Tibial artery (tissue), 4 donors: ENCODE results near the gene LRPAP1.
"Not testable (repeated sequence)": the region's sequence is repeated elsewhere in the genome, so short reads cannot be mapped to it uniquely, and the experiment has no call there.

Experiments used
- DNase-seq, 2 donors: peaks; one replicate each; pipeline ENCODE4 v3.0.0-alpha.2; 2019
- H3K27ac ChIP-seq, 2 donors: fragments of 200-600 bp; sonication (generic) in 1 of 2; 1 replicate in 1 of 2; 2 replicates in 1 of 2; pipeline ENCODE4 v1.5.1; 2018 to 2019; ENCODE audit warnings: mild to moderate bottlenecking in 1 of 2
- H3K27me3 ChIP-seq, 2 donors: fragments of 200-600 bp; sonication (generic) in 1 of 2; one replicate each; pipeline versions ENCODE4 v1.5.1 to v1.6.0; 2016 to 2019
- H3K36me3 ChIP-seq, 3 donors: fragments of 200-600 bp; sonication (generic) in 2 of 3; one replicate each; pipeline ENCODE4 v1.5.1; 2016 to 2019; ENCODE audit warnings: mild to moderate bottlenecking in 2 of 3
- H3K4me1 ChIP-seq, 4 donors: fragments of 200-600 bp; sonication (generic) in 2 of 4; 1 replicate in 3 of 4; 2 replicates in 1 of 4; pipeline ENCODE4 v1.5.1; 2016 to 2019
- H3K4me3 ChIP-seq, 2 donors: fragments of 200-600 bp; sonication (generic) in 1 of 2; 1 replicate in 1 of 2; 2 replicates in 1 of 2; pipeline ENCODE4 v1.5.1; 2018 to 2019; ENCODE audit warnings: mild to moderate bottlenecking in 2 of 2
- H3K9me3 ChIP-seq, 3 donors: fragments of 200-600 bp; sonication (generic) in 1 of 3; one replicate each; pipeline ENCODE4 v1.5.1; 2016 to 2019
- intact Hi-C: fragments of 100-400 bp; cut with DNase I; formaldehyde crosslinking; loops from one replicate; pipeline ENCODE4 v1.15.0; 2023; ENCODE audit warnings: low total_unique reads
- TF ChIP-seq, protein P1 (sequence below), 2 experiments: fragments of 200-600 bp in 1 of 2; fragments of 450-650 bp in 1 of 2; IDR thresholded peaks; one replicate each; pipeline ENCODE4 v1.5.1; 2017 to 2019; ENCODE audit warnings: antibody characterized with exemption in 2 of 2, mild to moderate bottlenecking in 1 of 2, moderate library complexity in 1 of 2

The LRPAP1 gene, protein sequence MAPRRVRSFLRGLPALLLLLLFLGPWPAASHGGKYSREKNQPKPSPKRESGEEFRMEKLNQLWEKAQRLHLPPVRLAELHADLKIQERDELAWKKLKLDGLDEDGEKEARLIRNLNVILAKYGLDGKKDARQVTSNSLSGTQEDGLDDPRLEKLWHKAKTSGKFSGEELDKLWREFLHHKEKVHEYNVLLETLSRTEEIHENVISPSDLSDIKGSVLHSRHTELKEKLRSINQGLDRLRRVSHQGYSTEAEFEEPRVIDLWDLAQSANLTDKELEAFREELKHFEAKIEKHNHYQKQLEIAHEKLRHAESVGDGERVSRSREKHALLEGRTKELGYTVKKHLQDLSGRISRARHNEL

DNA sequence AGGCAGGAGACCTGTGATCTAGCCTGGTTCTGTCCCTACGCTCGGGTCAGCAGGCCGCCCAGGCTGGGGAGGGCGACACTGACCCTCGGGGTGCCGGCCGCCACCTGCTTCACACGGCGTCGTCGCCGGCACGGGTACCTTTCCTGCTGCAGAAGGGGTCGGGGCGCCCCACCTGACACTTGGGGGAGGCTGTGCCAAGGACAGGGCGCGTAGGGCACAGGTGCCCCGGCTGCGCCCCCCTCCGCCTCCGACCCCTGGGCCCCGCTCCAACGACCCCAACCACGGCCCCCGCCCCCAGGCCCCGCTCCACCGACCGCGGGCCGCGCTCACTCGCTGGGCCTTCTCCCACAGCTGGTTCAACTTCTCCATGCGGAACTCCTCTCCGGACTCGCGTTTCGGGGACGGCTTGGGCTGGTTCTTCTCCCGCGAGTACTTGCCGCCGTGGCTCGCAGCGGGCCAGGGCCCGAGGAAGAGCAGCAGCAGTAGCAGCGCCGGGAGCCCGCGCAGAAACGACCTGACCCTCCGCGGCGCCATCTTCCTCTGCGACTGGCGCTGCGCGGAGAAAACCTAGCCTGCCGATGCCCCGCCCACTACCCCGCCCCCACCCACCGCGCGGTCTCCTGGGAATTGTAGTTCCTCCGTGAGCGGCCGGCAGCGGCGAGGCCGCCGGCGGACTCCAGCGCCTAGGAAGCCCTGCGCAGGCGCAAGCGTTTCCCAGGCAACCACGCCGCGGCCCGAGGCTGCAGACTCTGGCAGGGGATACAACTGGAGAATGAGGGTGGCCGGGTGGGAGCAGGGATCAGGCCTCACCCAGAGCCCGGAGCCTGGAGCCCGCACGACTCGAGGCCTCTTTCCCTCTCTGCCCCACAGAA is at the start of gene LRPAP1:
Gene LRPAP1, minus strand, starts transcription at position 544 of the 872 bp plus-strand sequence. Its CDS starts 10 bp downstream, at position 534.
- H3K4me3 ChIP-seq = peak within 1 kb of the TSS; percentile 83 to 87
- H3K27me3 ChIP-seq = no peaks in the 10 kb centered on the region
- H3K4me1 ChIP-seq = peaks cover 0 to 29% (median 25%) of the 10 kb centered on the region in 4 donors
- H3K9me3 ChIP-seq = no peaks in the 10 kb centered on the region
- peak within 1 kb of the TSS; percentile 70 to 79 for H3K27ac ChIP-seq
- intact Hi-C loops = no loop called here
- H3K36me3 ChIP-seq = peaks cover 0 to 23% (median 11%) of the 10 kb centered on the region in 3 donors
- DNase-seq = peak; percentile 89 to 93
- TF ChIP-seq, protein P1, sequence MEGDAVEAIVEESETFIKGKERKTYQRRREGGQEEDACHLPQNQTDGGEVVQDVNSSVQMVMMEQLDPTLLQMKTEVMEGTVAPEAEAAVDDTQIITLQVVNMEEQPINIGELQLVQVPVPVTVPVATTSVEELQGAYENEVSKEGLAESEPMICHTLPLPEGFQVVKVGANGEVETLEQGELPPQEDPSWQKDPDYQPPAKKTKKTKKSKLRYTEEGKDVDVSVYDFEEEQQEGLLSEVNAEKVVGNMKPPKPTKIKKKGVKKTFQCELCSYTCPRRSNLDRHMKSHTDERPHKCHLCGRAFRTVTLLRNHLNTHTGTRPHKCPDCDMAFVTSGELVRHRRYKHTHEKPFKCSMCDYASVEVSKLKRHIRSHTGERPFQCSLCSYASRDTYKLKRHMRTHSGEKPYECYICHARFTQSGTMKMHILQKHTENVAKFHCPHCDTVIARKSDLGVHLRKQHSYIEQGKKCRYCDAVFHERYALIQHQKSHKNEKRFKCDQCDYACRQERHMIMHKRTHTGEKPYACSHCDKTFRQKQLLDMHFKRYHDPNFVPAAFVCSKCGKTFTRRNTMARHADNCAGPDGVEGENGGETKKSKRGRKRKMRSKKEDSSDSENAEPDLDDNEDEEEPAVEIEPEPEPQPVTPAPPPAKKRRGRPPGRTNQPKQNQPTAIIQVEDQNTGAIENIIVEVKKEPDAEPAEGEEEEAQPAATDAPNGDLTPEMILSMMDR (IDR thresholded peaks at IDR 0.05) = no peak

DNA sequence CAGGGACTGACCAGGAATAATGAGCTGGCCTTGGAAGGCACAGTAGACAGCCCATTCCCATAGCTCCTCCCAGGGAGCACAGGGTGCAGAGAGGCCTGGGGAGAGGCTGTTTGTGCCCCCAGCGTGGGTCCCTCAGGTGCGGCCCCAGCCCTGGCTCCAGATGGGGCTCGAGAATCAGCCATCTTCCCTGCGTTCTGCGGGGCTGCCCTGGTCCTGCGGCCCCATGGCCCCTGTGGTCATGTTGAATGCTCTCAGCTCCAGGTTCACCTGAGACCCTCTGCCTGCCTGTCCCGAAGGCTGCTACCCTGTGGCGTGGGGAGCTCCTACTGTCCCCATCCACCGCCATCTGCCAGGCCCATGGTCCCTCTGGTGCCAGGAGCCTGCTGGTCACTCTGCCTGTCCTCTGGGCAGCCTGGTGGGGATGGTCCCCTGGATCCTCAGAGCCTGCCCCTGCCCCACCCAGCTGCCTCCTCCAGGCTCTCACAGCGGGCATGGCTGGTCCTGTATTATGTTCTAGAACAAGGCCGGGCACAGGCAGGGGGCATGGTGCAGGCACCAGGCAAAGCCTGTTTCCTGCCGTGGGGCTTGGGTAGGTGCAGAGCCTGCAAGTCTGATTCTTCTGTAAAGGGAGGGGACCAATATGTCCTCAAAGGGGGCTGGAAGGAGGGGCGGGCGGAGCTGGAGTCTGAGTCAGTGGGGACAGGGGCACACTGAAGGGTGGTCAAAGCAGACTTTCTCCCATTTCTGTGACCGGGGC is 49.3 kb upstream of the LRPAP1 start:
- intact Hi-C loops = not testable (repeated sequence)

DNA sequence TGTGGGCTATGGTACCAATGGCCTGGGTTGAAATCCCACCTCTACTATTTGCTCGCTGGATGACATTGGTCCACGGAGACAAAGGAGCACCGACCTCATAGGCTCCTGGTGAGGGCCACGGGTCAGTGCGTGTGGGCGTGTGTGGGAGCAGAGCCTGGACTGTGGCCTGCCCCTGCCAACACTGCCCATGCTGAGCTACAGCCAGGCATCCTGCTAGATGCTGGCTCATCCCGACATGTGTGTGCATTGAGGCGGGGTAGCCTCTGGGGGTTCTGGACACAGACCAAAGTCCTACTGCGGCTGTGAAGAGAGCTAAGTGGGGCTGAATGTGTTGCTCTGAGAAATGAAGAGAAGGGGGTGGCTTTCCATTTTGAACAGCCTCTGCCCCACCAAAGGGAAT is 48.6 kb upstream of the LRPAP1 start:
- Histone ChIP-seq H3K27me3 (peaks cover 0 to 10% of the 10 kb centered on the region in 2 donors), H3K4me1 (peaks cover 0 to 10% (median 0%) of the 10 kb centered on the region in 4 donors)
- DNase-seq = peak in 1 of 2 donors; percentile 15
- H3K27ac ChIP-seq, H3K9me3 ChIP-seq, intact Hi-C loops, H3K36me3 ChIP-seq, H3K4me3 ChIP-seq: not testable (repeated sequence)

More for the DNA sequence above, 49.3 kb upstream of the LRPAP1 start:
- H3K27ac ChIP-seq, H3K4me1 ChIP-seq, H3K4me3 ChIP-seq, H3K27me3 ChIP-seq, H3K9me3 ChIP-seq, H3K36me3 ChIP-seq: not testable (repeated sequence)
- peak in 1 of 2 donors; percentile 42 for DNase-seq

DNA sequence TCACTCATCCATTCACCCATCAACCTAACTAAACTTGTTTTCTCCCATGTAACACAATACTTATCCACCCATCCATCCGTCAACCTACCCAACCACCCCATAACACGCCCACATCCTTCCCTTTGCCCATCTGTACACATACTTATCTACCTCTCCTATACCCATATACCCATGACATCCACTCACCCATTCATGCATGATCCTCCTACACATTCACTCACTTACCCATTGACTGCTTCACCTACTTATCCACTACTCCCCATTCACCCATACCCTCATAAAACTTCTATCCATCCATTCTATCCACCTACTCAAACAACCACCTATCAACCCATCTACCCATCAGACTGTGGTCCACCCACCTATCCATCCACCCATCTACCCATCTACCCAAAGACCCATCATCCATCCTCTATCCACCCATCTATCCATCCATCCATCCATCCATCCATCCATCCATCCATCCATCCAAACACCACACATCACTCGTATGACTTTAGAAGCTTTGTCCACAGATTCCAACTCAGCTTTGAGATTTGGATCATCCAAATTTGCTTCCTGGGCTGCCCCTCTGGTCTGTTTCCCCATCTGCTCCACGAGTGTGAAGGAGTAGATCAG is 46.4 kb upstream of the LRPAP1 start:
- Histone ChIP-seq H3K27me3 (peaks cover 0 to 10% of the 10 kb centered on the region in 2 donors), H3K4me1 (peaks cover 0 to 10% (median 0%) of the 10 kb centered on the region in 4 donors)
- H3K27ac ChIP-seq, H3K4me3 ChIP-seq, H3K9me3 ChIP-seq, intact Hi-C loops, H3K36me3 ChIP-seq, DNase-seq: not testable (repeated sequence)

DNA sequence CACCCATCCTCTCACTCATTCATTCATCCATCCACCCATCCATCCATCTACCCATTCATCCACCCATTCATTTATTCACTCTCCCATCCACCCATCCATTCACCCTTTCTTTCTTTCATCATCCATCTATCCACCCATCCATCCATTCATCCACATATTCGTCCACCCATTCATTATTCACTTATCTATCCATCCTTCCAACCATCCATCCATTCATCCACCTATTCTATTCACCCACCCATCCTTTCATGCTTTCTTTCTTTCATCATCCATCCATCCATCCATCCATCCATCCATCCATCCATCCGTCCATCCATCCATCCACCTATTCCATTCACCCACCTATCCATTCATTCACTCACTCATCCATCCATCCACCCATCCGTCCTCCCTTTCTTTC is 45.8 kb upstream of the LRPAP1 start:
- H3K27ac ChIP-seq, DNase-seq, H3K9me3 ChIP-seq, H3K4me3 ChIP-seq, H3K36me3 ChIP-seq, intact Hi-C loops: not testable (repeated sequence)
- peaks cover 0 to 10% of the 10 kb centered on the region in 2 donors for H3K27me3 ChIP-seq
- H3K4me1 ChIP-seq = peaks cover 0 to 10% (median 0%) of the 10 kb centered on the region in 4 donors

DNA sequence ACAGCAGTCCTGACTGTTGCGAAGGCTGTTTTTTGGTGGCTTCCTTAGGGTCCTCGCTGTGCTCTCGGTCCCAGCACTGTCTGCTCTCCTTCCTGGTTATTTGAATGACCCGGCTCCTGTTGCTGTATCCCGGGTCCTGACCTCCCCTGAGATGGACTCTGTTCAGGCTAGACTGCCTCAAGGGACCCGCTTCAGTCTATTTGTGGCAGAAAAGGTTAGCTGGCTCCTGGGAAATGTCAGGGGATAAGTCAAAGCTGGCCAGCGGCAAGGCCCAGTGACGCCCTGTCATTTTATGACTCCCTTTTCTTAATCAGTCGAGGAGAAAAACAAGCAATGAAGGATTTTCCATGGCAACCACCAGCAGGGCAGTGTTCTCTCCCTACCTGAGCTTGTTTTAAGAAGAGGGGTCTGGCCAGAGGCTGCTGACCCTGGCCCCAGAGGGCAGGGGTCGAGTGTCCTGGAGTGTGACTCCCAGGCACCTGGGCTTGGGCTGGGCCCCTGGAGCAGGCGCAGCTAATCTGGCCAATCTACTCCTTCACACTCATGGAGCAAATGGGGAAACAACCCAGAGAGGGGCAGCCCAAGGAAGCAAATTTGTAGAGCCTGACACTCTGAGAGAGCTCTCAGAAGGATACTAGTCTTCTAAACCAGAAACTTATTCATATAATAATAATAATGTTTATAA is 45.1 kb upstream of the LRPAP1 start:
- Histone ChIP-seq H3K27me3 (peaks cover 0 to 10% of the 10 kb centered on the region in 2 donors), H3K4me1 (peaks cover 0 to 10% (median 0%) of the 10 kb centered on the region in 4 donors)
- H3K4me3 ChIP-seq, H3K9me3 ChIP-seq, H3K27ac ChIP-seq, intact Hi-C loops, H3K36me3 ChIP-seq, DNase-seq: not testable (repeated sequence)

DNA sequence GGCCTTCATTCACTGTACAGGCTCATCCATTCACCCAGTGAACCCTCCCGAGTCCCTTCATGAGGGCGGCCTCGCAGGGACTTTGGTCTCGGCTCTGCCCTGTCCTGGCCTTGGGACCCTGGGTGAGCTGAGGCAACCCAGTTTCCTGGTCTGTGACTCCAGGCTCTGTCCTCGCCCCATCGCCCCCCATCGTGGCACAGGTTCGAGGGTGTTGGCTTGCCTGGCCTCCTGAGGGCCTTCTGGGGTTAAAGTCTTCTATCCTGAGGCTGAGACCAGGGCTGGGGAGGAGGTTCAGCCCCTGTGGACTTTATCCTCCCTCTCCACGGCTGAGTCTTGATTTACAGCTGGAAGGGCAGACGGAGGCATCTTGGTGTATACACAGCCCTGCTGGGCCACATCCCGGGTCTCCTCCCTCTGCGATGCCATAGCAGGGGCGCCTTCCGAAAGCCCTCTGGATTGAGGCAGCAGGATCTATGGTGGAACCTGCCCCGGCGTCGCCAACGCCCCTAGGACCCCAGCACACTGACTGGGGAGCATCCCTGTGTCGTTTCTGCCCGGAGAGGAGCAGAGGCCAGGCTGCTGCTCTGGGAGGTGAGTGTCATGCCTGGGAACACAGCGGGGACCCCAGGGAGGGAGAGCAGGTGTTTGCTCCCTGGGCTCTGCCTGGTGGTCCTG is 44.4 kb upstream of the LRPAP1 start:
- intact Hi-C loops = not testable (repeated sequence)

DNA sequence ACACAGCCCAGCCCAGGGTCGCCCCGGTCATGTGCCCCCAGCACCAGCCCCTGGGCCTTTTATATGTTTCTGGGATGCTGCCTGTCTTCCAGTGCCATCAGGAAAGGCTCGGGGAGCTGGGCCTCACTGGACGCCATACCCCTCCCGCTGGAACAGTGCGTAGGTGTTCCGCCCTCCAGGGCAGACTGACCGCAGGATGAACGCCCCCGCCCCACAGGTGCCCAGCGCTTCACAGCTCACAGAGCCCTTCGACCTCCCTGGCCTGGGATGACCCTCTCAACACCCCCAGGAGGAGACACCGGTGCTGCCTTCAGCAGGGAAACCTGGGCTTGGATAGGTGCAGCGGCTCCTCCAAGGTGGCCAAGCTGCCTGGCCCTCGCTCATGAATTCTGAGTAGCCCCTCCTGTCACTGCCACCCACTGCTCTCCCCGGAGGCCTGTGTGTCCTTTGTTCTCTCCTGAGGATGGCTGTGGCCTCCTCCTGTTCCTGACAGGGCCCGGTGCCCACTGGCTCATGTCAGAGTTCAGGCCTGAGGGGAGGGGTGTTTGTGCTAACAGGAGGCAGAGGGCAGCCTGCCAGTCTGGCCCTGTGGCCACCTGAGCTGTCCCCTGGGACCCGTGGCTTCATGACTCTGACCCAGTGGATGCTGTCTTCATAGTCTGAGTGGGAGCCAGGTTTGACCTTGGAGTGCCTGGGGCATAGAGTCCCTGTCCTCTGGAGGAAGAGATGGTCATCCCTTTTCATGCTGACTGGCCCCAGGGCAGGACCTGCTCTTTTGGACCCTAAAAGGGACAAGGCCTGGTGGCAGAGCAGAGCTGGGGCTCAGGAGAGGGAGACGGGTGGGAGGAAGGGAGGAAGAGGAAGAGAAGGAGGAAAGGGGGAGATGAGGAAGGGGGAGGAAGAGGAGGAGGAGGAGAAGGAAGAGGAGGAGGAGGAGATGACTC is 43.5 kb upstream of the LRPAP1 start:
- H3K36me3 ChIP-seq, H3K9me3 ChIP-seq, intact Hi-C loops, DNase-seq, H3K27ac ChIP-seq, H3K4me3 ChIP-seq: not testable (repeated sequence)
- peaks cover 0 to 10% of the 10 kb centered on the region in 2 donors for H3K27me3 ChIP-seq
- H3K4me1 ChIP-seq = peaks cover 0 to 10% (median 0%) of the 10 kb centered on the region in 4 donors

More for the DNA sequence above, 44.4 kb upstream of the LRPAP1 start:
- DNase-seq, H3K9me3 ChIP-seq, H3K4me3 ChIP-seq, H3K36me3 ChIP-seq, H3K27ac ChIP-seq: not testable (repeated sequence)
- peaks cover 0 to 12% of the 10 kb centered on the region in 2 donors for H3K27me3 ChIP-seq
- peaks cover 0 to 10% (median 0%) of the 10 kb centered on the region in 4 donors for H3K4me1 ChIP-seq

DNA sequence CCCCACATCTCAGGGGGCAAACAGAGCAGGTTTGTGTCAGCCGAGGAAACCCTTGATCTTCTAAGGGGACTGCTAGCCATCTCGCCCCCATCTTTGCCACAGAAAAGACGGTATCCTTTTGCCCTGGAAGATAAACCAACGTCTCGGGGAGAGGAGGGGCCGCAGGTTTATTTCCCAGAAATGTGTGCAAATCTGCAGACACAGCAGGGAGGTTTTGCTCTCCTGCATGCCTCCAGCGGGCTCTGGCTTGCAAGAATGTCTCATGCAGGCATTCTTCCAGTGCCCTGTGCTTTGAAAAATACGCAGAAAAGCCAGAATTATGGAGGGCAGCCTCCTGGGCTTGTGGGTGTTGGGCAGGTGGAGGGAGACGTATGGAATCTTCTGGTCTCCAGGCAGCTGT is 42.6 kb upstream of the LRPAP1 start:
- H3K4me3 ChIP-seq, intact Hi-C loops, H3K27ac ChIP-seq: not testable (repeated sequence)

DNA sequence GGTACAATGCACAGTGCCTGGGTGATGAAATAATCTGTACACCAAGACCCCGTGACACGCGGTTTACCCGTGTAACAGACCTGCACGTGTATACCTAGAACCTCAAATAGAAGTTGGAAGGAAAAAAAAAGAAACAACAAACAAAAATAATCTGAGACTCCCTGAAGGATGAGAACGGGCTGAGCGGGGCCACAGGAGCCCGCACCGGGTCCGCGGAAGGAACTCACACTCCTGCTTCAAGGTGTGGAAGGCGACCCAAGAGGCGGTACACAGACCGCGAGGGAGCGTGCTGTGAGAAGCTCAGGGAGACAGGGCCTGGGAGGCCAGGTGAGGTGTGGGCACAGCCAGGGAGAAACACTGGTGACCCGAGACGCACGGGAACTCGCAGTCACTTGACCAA is 42.1 kb upstream of the LRPAP1 start:
- peaks cover 0 to 10% (median 0%) of the 10 kb centered on the region in 4 donors for H3K4me1 ChIP-seq
- H3K36me3 ChIP-seq, H3K4me3 ChIP-seq, H3K9me3 ChIP-seq, H3K27ac ChIP-seq, intact Hi-C loops, DNase-seq: not testable (repeated sequence)
- peaks cover 0 to 10% of the 10 kb centered on the region in 2 donors for H3K27me3 ChIP-seq

More for the DNA sequence above, 42.6 kb upstream of the LRPAP1 start:
- peaks cover 0 to 10% of the 10 kb centered on the region in 2 donors for H3K27me3 ChIP-seq
- H3K4me1 ChIP-seq = peaks cover 0 to 10% (median 0%) of the 10 kb centered on the region in 4 donors
- not testable (repeated sequence) for H3K36me3 ChIP-seq, H3K9me3 ChIP-seq, DNase-seq
